ENCODE measurements around the gene OAS2. TPM values are rescaled to one million over a fixed set of nuclear protein-coding genes. Genes with fewer than 3 reads are reported as not detected.
A peak's percentile ranks its signal among the peaks of the same experiment; 100 is the strongest.

The OAS2 gene
- total RNA-seq, 1 experiment from 2014 or later = 5.8 TPM

DNA sequence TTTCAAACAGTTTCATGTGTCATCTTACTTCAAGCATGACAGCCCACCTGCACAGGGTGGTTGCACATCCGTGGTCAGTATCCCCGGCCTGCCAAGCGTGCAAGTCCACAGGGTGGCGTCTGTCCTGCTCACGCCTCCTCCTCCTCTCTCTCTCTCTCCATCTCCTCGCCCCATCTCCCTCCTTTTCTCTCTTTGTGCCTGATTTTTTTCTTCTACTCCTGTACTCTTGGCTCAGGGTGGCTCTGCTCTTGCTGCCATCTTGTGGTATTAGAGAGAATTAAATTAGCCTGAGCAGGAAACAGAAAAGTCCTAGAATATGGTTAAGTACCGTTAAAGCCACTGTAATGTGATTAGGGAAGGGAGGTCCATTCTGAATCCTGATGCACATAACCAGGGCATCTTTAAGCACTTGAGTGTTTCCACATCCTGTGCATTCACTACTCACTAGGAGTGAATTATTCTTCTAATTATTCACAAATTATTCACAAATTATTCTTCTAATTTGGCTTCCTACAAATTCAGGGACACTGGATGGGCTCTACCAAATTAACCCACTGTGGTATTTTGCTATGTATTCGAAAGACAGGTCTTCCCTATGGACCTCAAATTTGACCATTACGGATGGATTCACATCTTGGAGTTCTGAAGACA lies 52.7 kb downstream of the OAS2 start:
- H3K79me2 ChIP-seq (ENCODE audit: low read length) = no peaks in the 10 kb centered on the region
- no peaks in the 10 kb centered on the region for H3K9me3 ChIP-seq (ENCODE audit: low read length)
- ATAC-seq (peak; percentile 98), DNase-seq (peak; percentile 86)
- H2AFZ ChIP-seq (ENCODE audit: low read length) = no peak overlapping the region
- H3K4me3 ChIP-seq (ENCODE audit: low read length) = no peak overlapping the region
- H4K20me1 ChIP-seq (ENCODE audit: low read length) = no peaks in the 10 kb centered on the region
- H3K9ac ChIP-seq (ENCODE audit: low read length) = no peak overlapping the region
- no peaks in the 10 kb centered on the region for H3K9me2 ChIP-seq (replicated peaks; ENCODE audit: low read length)
- POLR2A ChIA-PET (ENCODE audit: unreplicated experiment) = no interaction called here
- BruUV-seq (replicated peaks) = no TSS peak
- H3K4me2 ChIP-seq (ENCODE audit: low read length) = no peak overlapping the region
- no peak overlapping the region for H3K27ac ChIP-seq (ENCODE audit: low read length)
- intact Hi-C loops (cut with micrococcal nuclease) = loop anchor here (1.0 to 2.0 kb wide), 3 partner anchors 24 to 131 kb away; no protein-coding TSS in a partner anchor
- CTCF ChIA-PET = no interaction called here
- H3K27me3 ChIP-seq (ENCODE audit: low read length) = no peaks in the 10 kb centered on the region
- TF ChIP-seq EZH2 (IDR thresholded peaks at IDR 0.05; ENCODE audit: low read length, unreplicated experiment) (no peak), CTCF (conservative IDR thresholded peaks at IDR 0.05; ENCODE audit: low read depth, low read length) (peak; percentile 93), EZH2phosphoT487 (IDR thresholded peaks at IDR 0.05; ENCODE audit: borderline replicate concordance, low read length) (no peak)
- H3K4me1 ChIP-seq (ENCODE audit: insufficient read depth, low read length) = no peaks in the 10 kb centered on the region
- H3F3A ChIP-seq (ENCODE audit: low read length, unreplicated experiment) = no peaks in the 10 kb centered on the region
- no peaks in the 10 kb centered on the region for H3K36me3 ChIP-seq (ENCODE audit: low read depth, low read length)

GRCh38 chr12:113039911-113040445 lies 61.7 kb downstream of the OAS2 start:
- intact Hi-C loops (cut with micrococcal nuclease) = no loop called here
- ChIA-PET CTCF (interaction anchor here (0.8 to 1.2 kb wide), 2 partner anchors 47 kb away, joined by 6 to 9 read pairs; no protein-coding TSS in a partner anchor), POLR2A (ENCODE audit: unreplicated experiment) (no interaction called here)
- no peaks in the 10 kb centered on the region for H4K20me1 ChIP-seq (ENCODE audit: low read length)
- H2AFZ ChIP-seq (ENCODE audit: low read length) = peak overlapping the region; percentile 2; the same call in 1 of the 2 replicates
- DNase-seq (peak; percentile 62), ATAC-seq (peak; percentile 55)
- no peaks in the 10 kb centered on the region for H3K27me3 ChIP-seq (ENCODE audit: low read length)
- peak overlapping the region; percentile 18 for H3K4me2 ChIP-seq (ENCODE audit: low read length)
- no peak overlapping the region for H3K4me3 ChIP-seq (ENCODE audit: low read length)
- peak overlapping the region; percentile 81 for H3K27ac ChIP-seq (ENCODE audit: low read length)
- H3K9ac ChIP-seq (ENCODE audit: low read length) = peak overlapping the region; percentile 23
- H3K36me3 ChIP-seq (ENCODE audit: low read depth, low read length) = no peaks in the 10 kb centered on the region
- no peaks in the 10 kb centered on the region for H3F3A ChIP-seq (ENCODE audit: low read length, unreplicated experiment)
- no TSS peak for BruUV-seq (replicated peaks)
- no peak for TF ChIP-seq CTCF (conservative IDR thresholded peaks at IDR 0.05; ENCODE audit: low read depth, low read length)
- TF ChIP-seq EZH2phosphoT487 (IDR thresholded peaks at IDR 0.05; ENCODE audit: borderline replicate concordance, low read length) = no peak
- no peak for TF ChIP-seq EZH2 (IDR thresholded peaks at IDR 0.05; ENCODE audit: low read length, unreplicated experiment)
- no peaks in the 10 kb centered on the region for H3K9me2 ChIP-seq (replicated peaks; ENCODE audit: low read length)
- no peaks in the 10 kb centered on the region for H3K9me3 ChIP-seq (ENCODE audit: low read length)
- no peaks in the 10 kb centered on the region for H3K79me2 ChIP-seq (ENCODE audit: low read length)
- H3K4me1 ChIP-seq (ENCODE audit: insufficient read depth, low read length) = peaks cover 20% of the 10 kb centered on the region

GRCh38 chr12:113040722-113041171 lies 62.4 kb downstream of the OAS2 start:
- Histone ChIP-seq H3K4me2 (ENCODE audit: low read length) (peak overlapping the region; percentile 31), H3K9ac (ENCODE audit: low read length) (peak overlapping the region; percentile 25; the same call in 1 of the 2 replicates), H4K20me1 (ENCODE audit: low read length) (no peaks in the 10 kb centered on the region), H3K79me2 (ENCODE audit: low read length) (no peaks in the 10 kb centered on the region), H3K9me2 (replicated peaks; ENCODE audit: low read length) (no peaks in the 10 kb centered on the region), H2AFZ (ENCODE audit: low read length) (peak overlapping the region; percentile 65), H3K27ac (ENCODE audit: low read length) (peak overlapping the region; percentile 81), H3K9me3 (ENCODE audit: low read length) (no peaks in the 10 kb centered on the region), H3F3A (ENCODE audit: low read length, unreplicated experiment) (no peaks in the 10 kb centered on the region), H3K36me3 (ENCODE audit: low read depth, low read length) (no peaks in the 10 kb centered on the region), H3K4me1 (ENCODE audit: insufficient read depth, low read length) (peaks cover 20% of the 10 kb centered on the region), H3K27me3 (ENCODE audit: low read length) (peaks cover 5% of the 10 kb centered on the region; the same call in 1 of the 2 replicates), H3K4me3 (ENCODE audit: low read length) (no peak overlapping the region)
- TF ChIP-seq CTCF (conservative IDR thresholded peaks at IDR 0.05; ENCODE audit: low read depth, low read length) (no peak), EZH2phosphoT487 (IDR thresholded peaks at IDR 0.05; ENCODE audit: borderline replicate concordance, low read length) (no peak), EZH2 (IDR thresholded peaks at IDR 0.05; ENCODE audit: low read length, unreplicated experiment) (no peak)
- ChIA-PET POLR2A (ENCODE audit: unreplicated experiment) (no interaction called here), CTCF (interaction anchor here (0.6 to 1.2 kb wide), 2 partner anchors 12 to 48 kb away, joined by 4 to 9 read pairs; no protein-coding TSS in a partner anchor)
- no TSS peak for BruUV-seq (replicated peaks)
- intact Hi-C loops (cut with micrococcal nuclease) = no loop called here
- peak; percentile 92 for DNase-seq
- ATAC-seq = peak; percentile 98
